Choroid plexus epithelial cell (primary cell): ENCODE data around the gene NADK.
"Not testable (repeated sequence)": the region's sequence is repeated elsewhere in the genome, so short reads cannot be mapped to it uniquely, and the experiment has no call there.

Experiments used
- DNase-seq: peaks from one replicate; pipeline ENCODE4 v3.0.0-alpha.2; 2010; ENCODE audit warnings: low read depth
- H3K4me3 ChIP-seq: 2 replicates; pipeline ENCODE4 v1.5.1; 2011; ENCODE audit warnings: low read depth, mild to moderate bottlenecking, control low read depth, low read length, moderate library complexity
- TF ChIP-seq, protein P1 (sequence below): conservative IDR thresholded peaks from 2 replicates; pipeline ENCODE4 v1.5.1; 2011; ENCODE audit warnings: low read depth, mild to moderate bottlenecking, control low read depth, inconsistent platforms, low read length, moderate library complexity

The NADK gene

GRCh38 chr1:1732381-1732780 lies 45.9 kb downstream of the NADK start:
- DNase-seq: no peak
- no peak overlapping the region for H3K4me3 ChIP-seq
- TF ChIP-seq, protein P1, sequence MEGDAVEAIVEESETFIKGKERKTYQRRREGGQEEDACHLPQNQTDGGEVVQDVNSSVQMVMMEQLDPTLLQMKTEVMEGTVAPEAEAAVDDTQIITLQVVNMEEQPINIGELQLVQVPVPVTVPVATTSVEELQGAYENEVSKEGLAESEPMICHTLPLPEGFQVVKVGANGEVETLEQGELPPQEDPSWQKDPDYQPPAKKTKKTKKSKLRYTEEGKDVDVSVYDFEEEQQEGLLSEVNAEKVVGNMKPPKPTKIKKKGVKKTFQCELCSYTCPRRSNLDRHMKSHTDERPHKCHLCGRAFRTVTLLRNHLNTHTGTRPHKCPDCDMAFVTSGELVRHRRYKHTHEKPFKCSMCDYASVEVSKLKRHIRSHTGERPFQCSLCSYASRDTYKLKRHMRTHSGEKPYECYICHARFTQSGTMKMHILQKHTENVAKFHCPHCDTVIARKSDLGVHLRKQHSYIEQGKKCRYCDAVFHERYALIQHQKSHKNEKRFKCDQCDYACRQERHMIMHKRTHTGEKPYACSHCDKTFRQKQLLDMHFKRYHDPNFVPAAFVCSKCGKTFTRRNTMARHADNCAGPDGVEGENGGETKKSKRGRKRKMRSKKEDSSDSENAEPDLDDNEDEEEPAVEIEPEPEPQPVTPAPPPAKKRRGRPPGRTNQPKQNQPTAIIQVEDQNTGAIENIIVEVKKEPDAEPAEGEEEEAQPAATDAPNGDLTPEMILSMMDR: no peak

DNA sequence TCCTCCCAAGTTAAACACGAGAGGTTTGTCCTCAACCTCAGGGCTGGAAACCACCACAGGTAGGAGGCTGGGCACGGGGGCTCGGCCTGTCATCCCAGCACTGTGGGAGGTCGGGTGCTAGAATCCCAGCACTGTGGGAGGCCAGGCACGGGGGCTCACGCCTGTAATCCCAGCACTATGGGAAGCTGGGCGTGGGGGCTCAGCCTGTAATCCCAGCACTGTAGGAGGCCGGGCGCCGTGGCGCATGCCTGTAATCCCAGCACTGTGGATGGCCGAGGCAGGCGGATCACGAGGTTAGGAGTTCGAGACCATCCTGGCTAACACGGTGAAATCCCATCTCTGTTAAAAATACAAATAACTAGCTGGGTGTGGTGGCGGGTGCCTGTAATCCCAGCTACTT lies 47.4 kb downstream of the NADK start:
- no peak overlapping the region for H3K4me3 ChIP-seq
- TF ChIP-seq, protein P1: no peak
- DNase-seq: no peak

DNA sequence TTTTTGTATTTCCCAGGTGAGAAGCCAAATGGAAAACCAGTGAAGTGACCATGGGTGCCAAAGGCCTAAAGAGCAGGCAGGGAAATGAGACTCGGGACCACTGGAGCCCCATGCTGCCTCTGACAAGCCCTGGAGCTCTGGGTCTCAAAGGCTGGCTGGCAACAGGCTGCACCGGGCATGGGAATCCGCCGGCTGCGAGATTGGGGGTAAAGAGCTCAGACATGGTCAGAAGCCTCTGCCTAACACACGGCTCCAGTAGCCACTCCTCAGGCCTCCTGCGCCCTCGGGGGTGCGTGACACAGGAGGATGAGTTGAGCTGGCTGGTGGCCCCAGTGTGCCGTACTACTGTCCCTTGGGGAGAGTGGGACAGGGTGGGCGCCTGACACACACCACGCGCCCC lies 48.0 kb downstream of the NADK start:
- H3K4me3 ChIP-seq, DNase-seq: not testable (repeated sequence)

- H3K4me3 ChIP-seq, DNase-seq: not testable (repeated sequence)
Measured at GRCh38 chr1:1729116-1729816, 49.0 kb downstream of the NADK start.

- not testable (repeated sequence) for H3K4me3 ChIP-seq
- peak; percentile 28 for DNase-seq
Measured at GRCh38 chr1:1728308-1729005, 49.8 kb downstream of the NADK start.

GRCh38 chr1:1727131-1727651 lies 51.1 kb downstream of the NADK start:
- H3K4me3 ChIP-seq, DNase-seq: not testable (repeated sequence)

DNA sequence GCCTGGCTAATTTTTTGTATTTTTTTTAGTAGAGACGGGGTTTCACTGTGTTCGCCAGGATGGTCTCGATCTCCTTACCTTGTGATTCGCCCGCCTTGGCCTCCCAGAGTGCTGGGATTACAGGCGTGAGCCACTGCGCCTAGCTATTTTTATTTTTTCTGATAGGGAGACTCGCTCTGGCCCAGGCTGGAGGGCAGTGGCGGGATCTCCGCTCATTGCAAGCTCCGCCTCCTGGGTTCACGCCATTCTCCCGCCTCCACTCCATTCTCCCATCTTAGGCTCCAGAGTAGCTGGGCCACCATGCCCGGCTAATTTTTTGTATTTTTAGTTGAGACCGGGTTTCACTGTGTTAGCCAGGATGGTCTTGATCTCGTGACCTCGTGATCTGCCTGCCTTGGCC lies 52.2 kb downstream of the NADK start:
- DNase-seq: not testable (repeated sequence)

DNA sequence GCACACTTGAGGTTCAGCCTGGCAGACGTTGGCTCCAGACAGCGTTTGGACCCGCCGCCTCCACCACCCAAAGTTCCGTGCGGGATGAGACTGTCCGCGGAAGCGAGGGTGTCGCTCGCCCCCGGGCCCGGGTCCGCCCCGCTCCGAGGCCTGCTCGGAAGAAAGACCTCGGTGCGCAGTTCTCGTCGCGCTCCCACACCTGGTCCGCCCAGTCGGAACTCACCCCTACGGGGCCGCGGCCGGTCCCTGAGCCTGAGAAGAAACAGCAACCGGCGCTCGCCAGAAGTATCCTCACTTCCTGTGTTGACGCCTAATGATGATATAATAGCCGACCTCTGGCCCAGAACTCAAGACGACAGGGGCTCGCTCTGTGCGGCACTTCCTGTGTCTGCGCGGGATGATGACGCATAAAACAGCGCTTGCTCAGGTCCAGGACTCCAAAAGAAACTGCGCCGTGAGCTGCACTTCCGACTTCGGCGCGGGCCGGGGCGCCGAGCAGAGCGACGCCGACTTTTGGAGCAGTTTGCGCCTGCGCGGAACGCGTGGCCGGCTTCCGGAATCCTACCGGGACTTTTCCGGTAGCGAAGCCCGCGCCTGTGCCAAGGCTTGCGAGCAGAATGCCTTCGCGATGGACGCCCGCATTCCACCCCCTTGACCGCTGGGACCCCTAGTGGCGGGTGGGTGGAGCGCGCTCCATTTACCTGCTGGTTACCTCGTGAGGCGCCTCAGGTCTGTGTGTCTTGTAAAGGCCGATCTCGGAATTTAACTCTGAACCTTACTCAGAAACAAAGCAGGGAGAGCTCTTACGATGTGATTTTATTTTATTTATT lies 54.0 kb downstream of the NADK start, which contains the start of gene CDK11A:
Gene CDK11A, minus strand, starts transcription at position 323 of the 830 bp plus-strand sequence. CDS start 1,539 bp downstream, outside the sequence.
- peak; percentile 100 for DNase-seq
- TF ChIP-seq, protein P1: peak; percentile 25
- peak within 1 kb of the TSS; percentile 70 for H3K4me3 ChIP-seq

More for the DNA sequence above, 52.2 kb downstream of the NADK start:
- not testable (repeated sequence) for H3K4me3 ChIP-seq

DNA sequence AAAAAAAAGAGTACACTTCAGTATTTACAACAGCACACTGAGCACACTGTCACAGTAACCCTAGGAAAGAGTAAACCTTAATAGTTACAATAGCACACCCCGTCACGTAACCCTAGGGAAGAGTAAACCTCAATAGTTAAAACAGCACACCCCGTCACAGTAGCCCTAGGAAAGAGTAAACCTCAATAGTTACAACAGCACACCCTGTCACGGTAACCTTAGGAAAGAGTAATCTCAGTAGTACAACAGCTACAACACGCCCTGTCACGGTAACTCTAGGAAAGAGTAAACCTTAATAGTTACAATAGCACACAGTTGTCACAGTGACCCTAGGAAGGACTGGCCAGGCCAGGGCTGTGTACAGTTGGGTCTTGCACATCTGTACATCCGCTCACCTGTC lies 57.1 kb downstream of the NADK start:
- TF ChIP-seq, protein P1: no peak
- DNase-seq: no peak
- H3K4me3 ChIP-seq: no peak overlapping the region

DNA sequence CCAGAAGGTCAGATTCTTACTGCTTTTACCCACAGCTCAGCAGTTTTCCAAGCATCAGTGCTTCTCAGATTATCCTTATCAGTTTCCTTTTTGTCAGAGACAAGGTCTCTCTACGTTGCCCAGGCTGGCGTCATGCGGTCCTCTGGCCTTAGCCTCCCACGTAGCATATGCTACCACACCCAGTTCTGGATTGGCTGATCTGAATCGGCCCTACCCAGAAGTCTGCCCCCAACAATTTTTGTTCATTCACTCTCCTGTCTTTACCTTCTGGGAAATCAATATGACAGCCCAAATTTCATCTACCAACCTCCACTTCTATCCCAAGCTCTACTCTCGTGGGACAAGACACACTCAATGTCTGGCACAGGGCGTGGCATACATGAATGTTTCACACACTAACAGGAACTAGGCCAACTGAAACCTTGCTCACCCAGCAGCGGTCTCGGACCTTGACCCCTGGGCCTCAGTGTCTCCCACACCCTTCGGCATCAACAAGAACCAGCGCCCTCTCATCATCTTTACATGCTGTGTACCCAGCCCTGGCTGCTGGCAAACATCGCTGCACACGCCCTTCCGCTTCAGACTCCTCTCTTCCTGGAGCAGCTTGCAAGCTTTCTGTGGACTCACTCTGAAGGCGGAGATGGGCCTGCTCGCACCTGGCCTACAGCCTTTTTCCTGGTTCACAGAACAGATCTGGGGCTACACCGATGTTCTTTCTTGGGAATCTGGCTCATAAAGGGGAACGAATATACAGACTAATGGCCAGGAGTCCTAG lies 63.0 kb downstream of the NADK start:
- not testable (repeated sequence) for H3K4me3 ChIP-seq, DNase-seq

- DNase-seq, H3K4me3 ChIP-seq: not testable (repeated sequence)
Measured at GRCh38 chr1:1707897-1708296, 70.4 kb downstream of the NADK start.

GRCh38 chr1:1707241-1707640 lies 71.0 kb downstream of the NADK start:
- DNase-seq, H3K4me3 ChIP-seq: not testable (repeated sequence)

GRCh38 chr1:1705623-1706022 lies 72.6 kb downstream of the NADK start:
- H3K4me3 ChIP-seq, DNase-seq: not testable (repeated sequence)
